Stimulated activated CD8-positive, alpha-beta memory T cell treated with anti-CD3 and anti-CD28 coated beads, Interleukin-7, amount 100 ng/mL, for 4 hours (primary cell): ENCODE measurements around the gene RGS10.
"Not testable (repeated sequence)": the region's sequence is repeated elsewhere in the genome, so short reads cannot be mapped to it uniquely, and the experiment has no call there.

ENCODE experiments used
- DNase-seq, 2 donors: peaks; one replicate each; pipeline ENCODE4 v3.0.0-alpha.2; 2020; ENCODE audit warnings: low read depth in 2 of 2

Gene RGS10

GRCh38 chr10:119538632-119539358 lies 3.7 kb downstream of the RGS10 start:
- peak in 1 of 2 donors; percentile 28 for DNase-seq

GRCh38 chr10:119537953-119538630 lies 4.4 kb downstream of the RGS10 start:
- DNase-seq: no peak

DNA sequence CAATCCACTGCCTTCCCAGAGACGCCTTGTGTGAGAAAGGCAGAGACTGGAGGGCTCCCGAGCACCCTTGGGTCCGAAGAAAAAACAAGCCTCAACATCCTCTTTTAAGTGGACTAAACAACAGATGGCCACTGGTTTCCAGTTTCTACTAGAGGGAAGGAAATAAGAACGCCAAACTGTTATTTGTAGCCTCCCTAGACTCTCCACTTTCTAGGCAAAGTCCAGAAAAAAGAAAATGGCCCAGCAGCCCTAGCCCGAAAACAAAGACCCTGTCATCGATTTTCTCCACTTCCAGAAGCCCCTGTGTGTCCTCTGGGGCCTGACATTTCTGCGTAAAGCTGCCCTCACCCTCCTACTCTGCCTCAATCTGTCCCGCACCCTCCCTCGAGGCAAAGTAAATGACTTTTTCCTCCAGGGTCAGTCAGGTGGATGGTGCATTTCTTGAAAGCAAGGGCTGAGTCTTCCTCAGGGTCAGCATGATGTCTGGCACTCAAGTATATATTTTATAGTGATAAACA lies 6.0 kb downstream of the RGS10 start:
- no peak for DNase-seq

DNA sequence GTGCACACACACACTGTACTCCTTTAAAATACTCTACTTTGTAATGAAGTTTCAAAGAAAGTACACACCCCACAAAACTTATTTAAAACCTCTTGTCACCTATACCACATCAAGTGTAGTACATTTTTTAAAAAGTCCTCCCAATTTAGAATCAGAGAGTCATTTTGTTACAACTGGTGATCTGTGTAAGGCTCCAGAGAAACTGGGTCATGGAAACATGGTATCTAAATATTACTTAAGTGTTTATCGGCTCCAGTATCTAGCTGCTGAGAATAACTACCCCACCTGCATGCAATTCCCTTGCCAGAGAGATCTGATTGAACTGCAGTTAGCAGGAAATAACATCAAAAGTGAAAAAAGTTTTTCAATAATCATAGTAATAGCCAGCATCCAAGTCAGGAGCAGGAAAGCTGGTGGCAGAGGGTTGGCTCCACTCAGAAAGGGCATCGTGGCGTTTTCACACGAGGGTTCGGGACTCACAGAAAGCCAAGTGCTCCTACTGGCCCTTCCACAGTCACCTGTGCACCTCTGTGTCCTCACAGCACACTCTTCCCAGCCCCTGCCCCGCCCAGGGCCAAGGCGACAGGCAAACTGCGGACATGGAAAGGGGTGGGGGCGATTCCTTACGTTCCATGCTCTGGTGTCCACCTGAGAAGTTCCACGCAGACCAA lies 6.5 kb downstream of the RGS10 start:
- DNase-seq: no peak

GRCh38 chr10:119535305-119535704 lies 7.2 kb downstream of the RGS10 start:
- no peak for DNase-seq

- DNase-seq: no peak
These were observed 9.0 kb downstream of the RGS10 start for GRCh38 chr10:119533473-119533872.

- DNase-seq: not testable (repeated sequence)
These were observed 9.7 kb downstream of the RGS10 start for GRCh38 chr10:119532791-119533190.

DNA sequence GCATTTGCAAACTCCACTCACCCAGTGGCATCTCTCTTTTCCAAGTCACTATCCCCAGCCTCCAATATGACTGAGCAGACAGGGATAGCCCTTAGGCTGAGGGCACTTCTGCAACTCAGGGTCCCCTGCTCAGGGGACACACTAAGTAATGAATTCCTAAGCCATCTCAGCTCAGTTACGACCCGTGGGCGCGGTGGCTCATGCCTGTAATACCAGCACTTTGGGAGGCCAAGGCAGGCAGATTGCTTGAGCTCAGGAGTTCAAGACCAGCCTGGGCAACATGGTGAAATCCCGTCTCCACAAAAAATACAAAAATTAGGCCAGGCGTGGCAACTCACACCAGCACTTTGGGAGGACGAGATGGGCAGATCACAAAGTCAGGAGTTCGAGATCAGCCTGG lies 10.3 kb downstream of the RGS10 start:
- DNase-seq: not testable (repeated sequence)

GRCh38 chr10:119531067-119531466 lies 11.5 kb downstream of the RGS10 start:
- no peak for DNase-seq

DNA sequence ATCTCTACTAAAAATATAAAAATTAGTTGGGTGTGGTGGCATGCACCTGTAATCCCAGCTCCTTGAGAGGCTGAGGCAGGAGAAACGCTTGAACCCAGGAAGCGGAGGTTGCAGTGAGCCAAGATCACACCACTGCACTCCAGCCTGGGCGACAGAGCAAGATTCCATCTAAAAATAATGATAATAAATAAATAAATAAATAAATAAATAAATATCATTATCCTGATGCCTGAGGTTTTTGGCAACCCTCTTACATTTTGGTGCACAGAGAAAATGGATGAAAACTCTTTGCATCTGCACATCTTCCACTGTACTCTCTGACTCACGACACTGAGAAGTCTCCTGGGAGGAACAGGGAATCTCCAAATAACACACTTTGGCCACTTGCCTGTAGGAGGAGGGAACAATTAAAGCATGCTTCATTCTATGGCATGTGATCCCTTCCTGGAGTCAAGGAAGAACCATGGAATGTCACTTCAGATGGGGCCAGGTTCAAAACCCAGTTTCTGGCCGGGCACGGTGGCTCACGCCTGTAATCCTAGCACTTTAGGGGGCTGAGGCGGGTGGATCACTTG lies 13.8 kb downstream of the RGS10 start:
- DNase-seq: not testable (repeated sequence)

DNA sequence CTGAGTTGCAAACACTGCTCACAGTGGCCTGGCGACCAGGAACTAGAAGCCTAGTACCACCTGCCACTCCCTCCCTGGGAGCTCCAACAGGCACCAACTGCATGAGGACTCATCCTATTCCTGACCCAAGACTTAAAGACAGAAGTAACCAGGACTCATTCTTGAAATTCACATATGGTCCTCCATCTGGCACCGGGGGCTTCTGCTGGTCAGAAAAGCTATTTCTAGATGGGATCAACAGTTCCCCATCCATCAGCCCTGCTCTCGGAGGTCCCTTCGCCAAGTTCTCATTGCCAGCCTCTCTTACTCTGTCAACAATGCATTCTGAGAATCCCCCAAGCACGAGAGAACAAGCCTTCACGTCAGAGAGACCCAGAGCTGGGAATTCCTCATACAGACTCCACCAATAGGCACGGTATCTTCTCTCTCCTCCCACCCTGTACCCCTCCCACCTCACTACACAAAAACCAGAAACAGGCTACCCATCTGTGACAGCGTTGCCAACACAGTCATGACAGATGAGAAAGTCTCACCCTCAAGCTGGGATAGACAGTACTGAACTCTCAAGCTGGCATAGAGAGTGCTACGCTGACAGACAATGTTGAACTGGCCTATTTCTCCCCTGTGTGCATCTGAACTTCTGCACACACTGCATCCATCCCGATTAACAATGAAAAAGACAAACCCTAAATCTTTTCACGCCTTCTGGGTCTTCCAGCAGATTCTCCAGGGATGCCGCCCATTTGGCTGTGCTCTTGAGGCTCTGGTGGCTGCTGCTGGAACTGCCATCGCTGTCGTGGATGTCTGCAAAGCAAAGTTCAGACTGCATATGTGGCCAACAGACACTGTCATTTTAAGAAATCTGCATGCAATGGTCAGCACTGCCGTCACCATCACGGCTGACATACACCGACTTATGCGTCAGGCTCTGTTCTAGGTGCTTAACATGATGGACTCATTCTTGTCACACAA lies 15.6 kb downstream of the RGS10 start:
- DNase-seq: no peak

DNA sequence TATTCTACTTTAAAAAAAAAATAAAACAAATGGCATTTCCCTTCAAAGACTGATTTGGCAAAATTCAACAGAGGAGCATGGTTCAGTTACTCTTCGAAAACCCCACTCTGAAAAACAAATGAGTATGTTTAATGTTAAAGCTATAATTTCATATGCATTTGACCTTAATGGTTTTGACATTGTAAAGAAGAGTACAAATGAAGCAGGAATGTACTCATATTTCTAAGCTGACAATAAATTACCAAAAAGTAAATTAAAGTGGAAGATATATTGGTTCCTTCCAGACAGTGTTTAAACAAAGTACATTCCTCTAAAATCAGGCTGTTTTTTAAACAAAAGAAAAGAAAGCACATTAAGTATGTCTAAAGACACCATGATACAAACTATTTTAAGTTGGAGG lies 16.4 kb downstream of the RGS10 start:
- no peak for DNase-seq

DNA sequence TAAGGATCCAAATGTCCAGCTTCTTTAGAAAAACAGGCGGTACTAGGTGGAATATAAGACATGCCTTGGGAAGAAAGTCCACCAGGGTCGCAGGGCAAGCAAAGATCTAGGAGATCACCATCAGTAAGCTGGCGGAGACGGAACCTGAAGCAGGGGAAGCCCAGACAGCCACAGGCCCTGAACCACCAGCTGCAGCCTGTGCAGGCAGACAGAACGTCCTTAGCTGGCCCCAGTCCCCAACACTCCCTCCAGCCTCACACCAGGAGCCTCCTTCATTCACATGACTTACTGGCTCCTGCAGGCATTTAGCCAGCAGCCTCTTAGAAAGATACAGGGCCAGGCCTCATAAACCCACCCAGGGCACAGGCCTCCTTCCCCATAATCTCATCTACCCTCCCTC lies 17.4 kb downstream of the RGS10 start:
- no peak for DNase-seq

GRCh38 chr10:119524720-119525070 lies 17.8 kb downstream of the RGS10 start:
- DNase-seq: no peak

GRCh38 chr10:119523895-119524719 lies 18.4 kb downstream of the RGS10 start:
- no peak for DNase-seq

DNA sequence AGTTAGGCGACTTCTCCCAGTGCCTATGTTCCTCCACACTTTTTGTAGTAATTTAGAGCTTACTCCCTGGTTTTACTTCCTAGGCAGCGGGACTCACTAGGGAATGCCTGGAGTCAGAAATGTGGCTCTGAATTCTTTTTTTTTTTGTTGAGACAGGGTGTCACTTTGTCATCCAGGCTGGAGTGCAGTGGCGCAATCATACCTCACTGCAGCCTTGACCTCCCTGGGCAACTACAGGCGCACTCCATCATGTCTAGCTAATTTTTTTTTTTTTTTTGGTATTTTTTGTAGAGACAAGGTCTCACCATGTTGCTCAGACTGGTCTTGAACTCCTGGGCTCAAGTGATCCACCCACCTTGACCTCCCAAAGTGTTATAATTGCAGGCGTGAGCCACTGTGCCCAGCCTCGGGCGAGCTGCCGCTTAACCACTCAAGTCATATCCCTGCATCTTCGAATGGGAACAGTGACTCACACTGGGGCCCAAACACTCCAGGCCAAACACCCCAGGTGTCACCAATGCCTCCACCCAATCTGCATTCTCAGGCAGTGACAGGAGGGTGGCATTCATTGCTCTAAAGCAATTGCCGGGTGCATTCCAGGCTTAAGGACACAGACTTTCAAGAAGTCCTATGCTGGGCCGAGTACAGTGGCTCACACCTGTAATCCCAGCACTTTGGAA lies 19.6 kb downstream of the RGS10 start:
- DNase-seq: no peak

DNA sequence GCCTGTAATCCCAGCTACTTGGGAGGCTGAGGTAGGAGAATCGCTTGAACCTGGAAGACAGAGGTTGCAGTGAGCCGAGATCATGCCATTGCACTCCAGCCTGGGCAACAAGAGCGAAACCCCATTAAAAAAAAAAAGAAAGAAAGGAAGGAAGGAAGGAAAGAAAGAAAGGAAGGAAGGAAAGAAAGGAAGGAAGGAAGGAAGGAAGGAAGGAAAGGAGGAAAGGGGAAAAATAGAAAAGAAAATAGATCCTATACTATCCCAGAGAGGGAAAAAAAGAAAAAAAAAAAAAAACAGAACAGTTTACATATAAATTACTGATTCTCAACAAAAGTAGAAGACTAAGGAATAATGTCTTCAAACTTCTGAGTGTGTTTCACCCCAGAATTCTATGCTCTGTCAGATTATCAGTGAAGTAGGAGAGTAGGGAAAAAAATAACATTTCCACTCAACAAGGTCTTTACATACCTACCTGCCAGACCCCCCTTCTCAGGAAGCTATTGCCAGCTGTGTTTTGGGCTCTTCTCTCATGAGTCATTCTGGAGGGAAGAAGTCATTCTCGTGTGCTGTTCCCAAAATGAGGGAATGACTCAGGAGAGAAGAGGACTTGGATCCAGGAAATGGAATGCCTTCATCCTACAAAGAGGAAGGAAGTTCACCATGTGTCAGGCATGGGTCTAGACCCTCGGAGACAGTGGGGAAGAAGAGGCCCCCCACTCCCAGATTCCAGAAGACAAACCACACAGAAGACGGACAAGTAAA lies 20.9 kb downstream of the RGS10 start:
- no peak for DNase-seq

DNA sequence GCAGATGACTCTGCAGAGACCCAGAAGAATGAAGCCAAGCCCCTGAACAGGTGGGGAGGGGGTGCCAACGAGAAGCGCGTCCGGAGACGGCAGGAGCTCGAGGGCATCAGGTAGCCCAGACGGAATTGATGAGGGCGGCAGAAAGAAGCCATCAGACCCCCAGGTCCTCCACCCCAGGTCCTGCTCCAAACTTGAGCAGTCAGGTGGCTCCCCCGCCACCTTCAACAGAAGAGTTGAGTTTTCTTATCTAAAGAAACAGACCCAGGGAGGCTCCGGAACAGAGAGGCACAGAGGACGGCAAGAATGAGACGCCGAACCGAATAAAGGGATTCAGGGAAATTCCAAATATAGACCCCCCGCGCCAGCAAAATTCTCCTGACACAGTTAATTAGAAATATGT lies 22.2 kb downstream of the RGS10 start:
- no peak for DNase-seq

GRCh38 chr10:119518936-119519335 lies 23.6 kb downstream of the RGS10 start:
- DNase-seq: no peak
